Measurements from ENCODE around the gene ZNF513. TPM values are rescaled to one million over a fixed set of nuclear protein-coding genes. Genes with fewer than 3 reads are reported as not detected.
"Not testable (repeated sequence)": the region's sequence is repeated elsewhere in the genome, so short reads cannot be mapped to it uniquely, and the experiment has no call there.

The ZNF513 gene
- total and polyA plus RNA-seq, 12 donors = 3.1 to 83.7 (median 17.9) TPM

DNA sequence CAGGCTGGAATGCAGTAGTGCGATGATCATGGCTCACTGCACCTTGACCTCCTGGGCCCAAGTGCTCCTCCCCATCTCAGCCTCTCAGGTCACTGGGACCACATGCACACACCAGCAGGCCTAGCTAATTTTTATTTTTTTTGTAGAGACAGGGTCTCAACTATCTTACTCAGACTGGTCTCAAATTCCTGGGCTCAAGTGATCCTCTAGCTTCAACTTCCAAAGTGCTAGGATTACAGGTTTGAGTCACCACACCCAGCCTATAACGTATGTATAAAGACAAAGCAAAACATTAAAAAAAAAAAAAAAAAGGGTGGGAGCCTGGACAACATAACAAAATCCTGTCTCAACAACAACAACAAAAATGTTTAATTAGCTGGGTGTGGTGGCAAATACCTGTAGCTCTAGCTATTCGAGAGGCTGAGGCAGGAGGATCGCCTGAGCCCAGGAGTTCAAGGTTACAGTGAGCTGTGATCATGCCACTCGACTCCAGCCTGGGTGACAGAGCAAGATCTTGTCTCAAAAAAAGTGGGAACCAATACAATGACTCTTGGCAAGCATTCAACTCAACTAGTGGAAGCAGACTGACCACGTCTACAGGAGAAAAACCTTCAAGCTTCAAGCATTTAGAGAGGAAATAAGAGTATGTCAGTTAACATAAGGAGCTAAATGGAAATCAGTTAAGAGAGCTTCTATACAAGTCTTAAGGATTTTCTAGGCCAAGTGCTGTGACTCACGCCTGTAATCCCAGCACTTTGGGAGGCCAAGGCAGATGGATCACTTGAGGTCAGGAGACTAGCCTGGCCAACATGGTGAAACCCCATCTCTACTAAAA is 26.6 kb downstream of the ZNF513 start:
- H3K4me1 ChIP-seq (replicated peaks in 1 of 2) = peaks cover 34 to 39% of the 10 kb centered on the region in 2 donors
- H3K9me3 ChIP-seq (replicated peaks in 1 of 3) = no peaks in the 10 kb centered on the region
- H3K36me3 ChIP-seq (replicated peaks in 1 of 2) = no peaks in the 10 kb centered on the region
- WGBS, 4 donors = 40 to 52% (median 45%) methylated on average over 7 of the region's 7 CpGs
- H3K27ac ChIP-seq = peak overlapping the region in 4 of 5 donors; percentile 36 to 66 (median 53)
- TF ChIP-seq POLR2A (IDR thresholded peaks at IDR 0.05) = no peak
- TF ChIP-seq, protein P1, sequence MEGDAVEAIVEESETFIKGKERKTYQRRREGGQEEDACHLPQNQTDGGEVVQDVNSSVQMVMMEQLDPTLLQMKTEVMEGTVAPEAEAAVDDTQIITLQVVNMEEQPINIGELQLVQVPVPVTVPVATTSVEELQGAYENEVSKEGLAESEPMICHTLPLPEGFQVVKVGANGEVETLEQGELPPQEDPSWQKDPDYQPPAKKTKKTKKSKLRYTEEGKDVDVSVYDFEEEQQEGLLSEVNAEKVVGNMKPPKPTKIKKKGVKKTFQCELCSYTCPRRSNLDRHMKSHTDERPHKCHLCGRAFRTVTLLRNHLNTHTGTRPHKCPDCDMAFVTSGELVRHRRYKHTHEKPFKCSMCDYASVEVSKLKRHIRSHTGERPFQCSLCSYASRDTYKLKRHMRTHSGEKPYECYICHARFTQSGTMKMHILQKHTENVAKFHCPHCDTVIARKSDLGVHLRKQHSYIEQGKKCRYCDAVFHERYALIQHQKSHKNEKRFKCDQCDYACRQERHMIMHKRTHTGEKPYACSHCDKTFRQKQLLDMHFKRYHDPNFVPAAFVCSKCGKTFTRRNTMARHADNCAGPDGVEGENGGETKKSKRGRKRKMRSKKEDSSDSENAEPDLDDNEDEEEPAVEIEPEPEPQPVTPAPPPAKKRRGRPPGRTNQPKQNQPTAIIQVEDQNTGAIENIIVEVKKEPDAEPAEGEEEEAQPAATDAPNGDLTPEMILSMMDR (IDR thresholded peaks at IDR 0.05) = no peak
- H3K4me3 ChIP-seq = no peak overlapping the region
- H3K27me3 ChIP-seq = no peaks in the 10 kb centered on the region
- intact Hi-C loops (cut with DNase I) = no loop called here
- peak in 3 of 7 donors; percentile 37 to 61 (median 45) for DNase-seq

DNA sequence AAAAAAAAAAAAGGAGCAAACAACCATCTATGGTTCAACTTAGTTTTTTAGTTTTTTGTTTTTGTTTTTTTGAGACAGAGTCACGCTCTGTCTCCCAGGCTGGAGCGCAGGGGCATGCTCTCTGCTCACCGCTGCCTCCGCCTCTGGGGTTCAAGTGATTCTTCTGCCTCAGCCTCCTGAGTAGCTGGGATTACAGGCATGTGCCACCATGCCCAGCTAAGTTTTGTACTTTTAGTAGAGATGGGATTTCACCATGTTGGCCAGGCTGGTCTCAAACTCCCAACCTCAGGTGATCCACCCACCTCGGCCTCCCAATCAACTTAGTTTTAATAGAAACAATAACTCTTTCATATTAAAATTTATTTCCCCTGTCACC is 27.2 kb downstream of the ZNF513 start:
- WGBS, 4 donors = 91 to 96% (median 92%) methylated on average over 5 of the region's 5 CpGs
- peaks cover 34 to 39% of the 10 kb centered on the region in 2 donors for H3K4me1 ChIP-seq (replicated peaks in 1 of 2)
- intact Hi-C loops (cut with DNase I); H3K9me3 ChIP-seq (replicated peaks in 1 of 3); H3K36me3 ChIP-seq (replicated peaks in 1 of 2); H3K27me3 ChIP-seq; DNase-seq; H3K4me3 ChIP-seq: not testable (repeated sequence)
- H3K27ac ChIP-seq = peak overlapping the region in 2 of 5 donors; percentile 56 to 66

DNA sequence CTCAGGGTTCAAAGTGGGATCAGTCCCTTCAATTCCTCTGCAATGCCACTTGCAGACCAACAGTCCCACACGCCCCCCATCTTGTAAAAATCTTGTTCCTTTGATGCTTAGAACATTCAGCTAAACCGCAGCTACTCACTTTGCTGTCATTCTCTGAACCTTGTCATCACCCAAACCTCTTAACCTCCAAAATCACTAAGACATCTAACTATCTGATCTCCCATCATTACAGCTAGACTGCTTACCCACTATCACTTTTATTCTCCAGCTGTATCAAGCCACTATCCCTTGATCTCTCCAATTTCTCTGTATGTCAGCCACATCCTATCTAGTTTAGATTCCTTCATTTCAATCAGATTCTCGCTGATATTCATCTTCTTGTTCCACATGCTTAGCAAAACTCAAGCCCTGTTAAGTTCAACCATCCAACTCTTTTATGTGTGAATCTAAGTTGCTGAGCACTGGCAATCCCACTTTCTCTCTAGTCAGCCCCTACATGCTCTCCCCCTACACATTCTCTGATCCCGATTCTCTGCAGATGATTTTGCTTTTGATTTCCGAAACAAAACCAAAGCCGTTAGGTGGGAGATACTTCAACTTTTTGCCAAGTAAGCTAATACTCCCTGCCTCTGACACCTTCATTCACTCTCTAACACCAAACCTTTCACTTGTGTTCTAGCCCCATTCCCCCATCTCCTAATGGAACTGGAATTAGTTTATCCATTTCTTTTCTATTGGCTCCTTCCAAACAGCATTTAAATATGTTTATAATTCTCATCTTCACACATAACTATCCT is 28.5 kb downstream of the ZNF513 start:
- DNase-seq = no peak
- Histone ChIP-seq H3K27ac (no peak overlapping the region), H3K4me1 (replicated peaks in 1 of 2) (peaks cover 24 to 28% of the 10 kb centered on the region in 2 donors), H3K4me3 (no peak overlapping the region), H3K9me3 (replicated peaks in 1 of 3) (no peaks in the 10 kb centered on the region), H3K27me3 (no peaks in the 10 kb centered on the region), H3K36me3 (replicated peaks in 1 of 2) (no peaks in the 10 kb centered on the region)
- TF ChIP-seq, protein P1 (IDR thresholded peaks at IDR 0.05) = no peak
- no peak for TF ChIP-seq POLR2A (IDR thresholded peaks at IDR 0.05)
- WGBS, 4 donors = 84 to 89% (median 87%) methylated on average over 6 of the region's 6 CpGs
- intact Hi-C loops (cut with DNase I) = no loop called here

DNA sequence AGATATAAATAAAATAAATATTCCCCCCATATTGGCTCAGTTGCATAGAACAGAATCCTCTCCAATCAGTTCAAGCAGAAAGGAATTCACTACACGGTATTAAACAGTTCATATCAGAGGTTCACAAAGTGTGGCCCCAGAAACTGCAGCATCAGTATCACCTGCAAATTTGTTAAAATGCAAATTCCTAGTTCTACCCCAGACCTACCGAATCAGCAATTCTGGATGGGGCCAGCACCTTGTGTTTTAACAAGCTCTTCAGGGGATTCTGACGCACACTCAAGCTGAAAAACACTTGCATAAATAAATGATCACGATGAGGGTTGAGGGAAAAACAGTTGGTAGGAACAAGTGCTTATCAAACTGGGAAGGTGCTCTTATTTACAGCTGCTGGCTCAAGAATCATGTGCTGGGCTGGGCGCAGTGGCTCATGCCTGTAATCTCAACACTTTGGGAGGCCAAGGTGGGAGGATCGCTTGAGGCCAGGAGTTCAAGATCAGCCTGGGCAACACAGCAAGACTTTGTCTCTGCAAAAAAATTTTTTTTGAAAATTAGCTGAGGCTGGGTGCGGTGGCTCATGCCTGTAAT is 30.3 kb downstream of the ZNF513 start:
- WGBS, 4 donors = 77 to 94% (median 88%) methylated on average over 7 of the region's 7 CpGs
- intact Hi-C loops (cut with DNase I) = no loop called here
- no peaks in the 10 kb centered on the region for H3K36me3 ChIP-seq (replicated peaks in 1 of 2)
- TF ChIP-seq, protein P1 (IDR thresholded peaks at IDR 0.05) = no peak
- TF ChIP-seq POLR2A (IDR thresholded peaks at IDR 0.05) = no peak
- H3K4me3 ChIP-seq = no peak overlapping the region
- H3K9me3 ChIP-seq (replicated peaks in 1 of 3) = no peaks in the 10 kb centered on the region
- DNase-seq = no peak
- peaks cover 16 to 22% of the 10 kb centered on the region in 2 donors for H3K4me1 ChIP-seq (replicated peaks in 1 of 2)
- no peaks in the 10 kb centered on the region for H3K27me3 ChIP-seq
- H3K27ac ChIP-seq = no peak overlapping the region
